ENCODE measurements around the gene PAPOLA. TPM values are rescaled to one million over a fixed set of nuclear protein-coding genes. Genes with fewer than 3 reads are reported as not detected.

PAPOLA gene
- polyA plus RNA-seq, 4 donors: 58.1 to 182 (median 74.1) TPM

DNA sequence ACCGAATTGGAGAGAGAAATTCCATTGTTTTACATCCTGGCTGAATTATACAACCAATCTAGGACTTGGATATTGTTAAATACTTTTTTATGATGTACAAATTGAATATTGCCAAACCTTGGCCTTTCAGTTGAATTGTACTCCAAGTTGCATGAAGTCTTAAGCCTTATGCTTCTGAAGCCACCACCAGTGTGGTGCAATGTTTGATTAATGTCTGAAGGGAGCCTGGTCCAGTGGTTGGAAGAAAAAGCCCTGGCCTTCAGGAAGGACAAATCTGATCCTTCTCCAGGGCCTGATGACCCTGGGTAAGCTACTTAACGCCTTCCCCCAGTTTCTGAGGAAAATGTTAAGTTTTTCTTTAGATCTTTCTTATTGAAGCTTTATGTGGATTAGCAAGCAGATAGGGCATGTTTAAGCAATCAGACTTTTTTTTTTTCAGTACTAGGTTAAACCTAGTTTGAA lies 72.0 kb downstream of the PAPOLA start:
- no peak overlapping the region for H3K4me3 ChIP-seq (ENCODE audit: low read depth in 1 of 3, low read length in 3 of 3)
- WGBS, 3 donors: 84 to 93% (median 84%) methylated on average over 2 of the region's 2 CpGs
- no peaks in the 10 kb centered on the region for H3K27me3 ChIP-seq (ENCODE audit: control insufficient read depth in 3 of 3, insufficient read depth in 3 of 3, low read length in 3 of 3)
- no peak overlapping the region for H3K27ac ChIP-seq (ENCODE audit: low read depth in 1 of 3, low read length in 2 of 3)
- DNase-seq (no peak), FAIRE-seq (no peak)
- peaks cover 0 to 6% (median 2%) of the 10 kb centered on the region in 3 donors for H3K36me3 ChIP-seq (ENCODE audit: control insufficient read depth in 3 of 3, insufficient read depth in 2 of 3, low read depth in 1 of 3, low read length in 3 of 3)
- no peaks in the 10 kb centered on the region for H3K4me1 ChIP-seq (ENCODE audit: control insufficient read depth in 3 of 3, insufficient read depth in 2 of 3, low read depth in 1 of 3, low read length in 2 of 3)
- H3K9me3 ChIP-seq (ENCODE audit: control insufficient read depth in 2 of 2, insufficient read depth in 1 of 2, low read depth in 1 of 2, low read length in 1 of 2): no peaks in the 10 kb centered on the region

DNA sequence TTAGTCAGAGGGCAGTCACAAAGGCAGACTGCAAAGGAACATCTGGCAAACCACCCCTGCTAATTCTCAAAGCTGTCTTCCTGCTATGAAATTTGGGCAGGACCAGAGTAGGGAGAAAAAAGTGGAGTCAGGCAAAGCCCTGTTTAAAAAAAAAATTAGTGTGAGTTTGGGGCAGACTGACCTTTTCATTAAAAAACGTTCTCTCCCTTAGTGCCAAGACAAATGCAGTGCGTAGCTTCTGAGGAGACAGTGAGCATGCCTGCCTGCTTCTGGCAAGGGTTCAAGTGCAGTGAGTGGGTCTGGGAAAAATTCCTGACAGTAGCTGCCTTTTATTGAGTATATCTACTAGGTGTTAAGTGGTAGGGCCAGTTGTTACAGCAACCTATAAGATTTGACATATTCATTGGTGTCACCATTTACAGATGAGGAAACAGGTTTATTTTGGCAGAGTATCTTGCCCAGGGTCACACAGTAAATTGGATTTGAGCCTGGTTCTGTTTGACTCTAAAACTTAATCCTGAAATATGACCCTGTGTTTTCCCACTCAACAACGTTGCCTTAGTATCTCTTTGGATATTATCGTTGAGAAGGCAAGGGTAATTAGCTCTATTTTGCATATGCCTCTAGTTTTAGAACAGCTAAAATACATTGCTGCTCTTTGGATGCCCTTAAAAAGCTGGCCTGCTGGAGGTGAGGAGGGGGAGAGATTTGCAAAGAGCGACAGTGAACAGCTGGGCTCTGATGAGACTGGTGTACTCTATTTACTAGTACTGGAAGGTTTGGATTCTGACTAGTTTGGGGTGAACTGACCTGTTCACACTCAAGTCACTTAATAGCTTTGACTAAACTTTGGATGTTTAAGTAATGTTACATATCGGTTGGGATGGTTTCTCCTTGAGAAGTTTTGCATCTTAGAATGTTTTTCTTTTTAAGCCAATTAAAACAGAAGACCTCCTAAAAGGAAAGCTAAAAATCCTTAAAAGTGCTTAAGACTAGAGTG lies 72.8 kb downstream of the PAPOLA start:
- Histone ChIP-seq H3K9me3 (ENCODE audit: control insufficient read depth in 2 of 2, insufficient read depth in 1 of 2, low read depth in 1 of 2, low read length in 1 of 2) (no peaks in the 10 kb centered on the region), H3K4me3 (ENCODE audit: low read depth in 1 of 3, low read length in 3 of 3) (no peak overlapping the region), H3K4me1 (ENCODE audit: control insufficient read depth in 3 of 3, insufficient read depth in 2 of 3, low read depth in 1 of 3, low read length in 2 of 3) (no peaks in the 10 kb centered on the region), H3K27ac (ENCODE audit: low read depth in 1 of 3, low read length in 2 of 3) (no peak overlapping the region), H3K36me3 (ENCODE audit: control insufficient read depth in 3 of 3, insufficient read depth in 2 of 3, low read depth in 1 of 3, low read length in 3 of 3) (peaks cover 0 to 6% (median 2%) of the 10 kb centered on the region in 3 donors), H3K27me3 (ENCODE audit: control insufficient read depth in 3 of 3, insufficient read depth in 3 of 3, low read length in 3 of 3) (no peaks in the 10 kb centered on the region)
- DNase-seq (no peak), FAIRE-seq (no peak)
- 60 to 69% (median 64%) methylated on average over 6 of the region's 6 CpGs for WGBS, 3 donors

DNA sequence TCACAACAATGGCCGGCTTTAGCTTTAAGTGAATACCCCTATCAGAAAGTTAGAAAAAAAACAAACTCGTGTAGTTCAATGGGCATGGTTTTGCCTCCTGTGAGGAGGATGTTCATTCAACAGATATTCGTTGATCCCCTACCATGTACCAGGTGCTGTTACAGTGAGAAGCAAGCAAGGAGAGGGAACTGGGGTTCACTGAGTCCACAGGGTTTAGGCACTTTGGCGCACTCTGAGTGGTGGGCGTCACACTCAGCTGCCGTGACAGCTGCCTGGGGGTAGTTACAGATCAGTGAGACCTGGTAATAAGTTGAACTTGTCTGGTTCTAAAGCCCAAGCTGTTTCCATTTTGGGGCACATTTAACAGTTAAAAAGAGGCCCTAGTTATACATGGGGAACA lies 74.2 kb downstream of the PAPOLA start:
- no peaks in the 10 kb centered on the region for H3K9me3 ChIP-seq (ENCODE audit: control insufficient read depth in 2 of 2, insufficient read depth in 1 of 2, low read depth in 1 of 2, low read length in 1 of 2)
- FAIRE-seq (no peak), DNase-seq (no peak)
- no peaks in the 10 kb centered on the region for H3K27me3 ChIP-seq (ENCODE audit: control insufficient read depth in 3 of 3, insufficient read depth in 3 of 3, low read length in 3 of 3)
- peaks cover 0 to 4% (median 0%) of the 10 kb centered on the region in 3 donors for H3K36me3 ChIP-seq (ENCODE audit: control insufficient read depth in 3 of 3, insufficient read depth in 2 of 3, low read depth in 1 of 3, low read length in 3 of 3)
- H3K4me3 ChIP-seq (ENCODE audit: low read depth in 1 of 3, low read length in 3 of 3): no peak overlapping the region
- no peak overlapping the region for H3K27ac ChIP-seq (ENCODE audit: low read depth in 1 of 3, low read length in 2 of 3)
- H3K4me1 ChIP-seq (ENCODE audit: control insufficient read depth in 3 of 3, insufficient read depth in 2 of 3, low read depth in 1 of 3, low read length in 2 of 3): no peaks in the 10 kb centered on the region
- WGBS, 3 donors: 51 to 74% (median 74%) methylated on average over 6 of the region's 6 CpGs

GRCh38 chr14:96576937-96577336 lies 74.8 kb downstream of the PAPOLA start:
- Histone ChIP-seq H3K4me3 (ENCODE audit: low read depth in 1 of 3, low read length in 3 of 3) (no peak overlapping the region), H3K36me3 (ENCODE audit: control insufficient read depth in 3 of 3, insufficient read depth in 2 of 3, low read depth in 1 of 3, low read length in 3 of 3) (peaks cover 0 to 4% (median 0%) of the 10 kb centered on the region in 3 donors), H3K9me3 (ENCODE audit: control insufficient read depth in 2 of 2, insufficient read depth in 1 of 2, low read depth in 1 of 2, low read length in 1 of 2) (no peaks in the 10 kb centered on the region), H3K27ac (ENCODE audit: low read depth in 1 of 3, low read length in 2 of 3) (no peak overlapping the region), H3K4me1 (ENCODE audit: control insufficient read depth in 3 of 3, insufficient read depth in 2 of 3, low read depth in 1 of 3, low read length in 2 of 3) (no peaks in the 10 kb centered on the region), H3K27me3 (ENCODE audit: control insufficient read depth in 3 of 3, insufficient read depth in 3 of 3, low read length in 3 of 3) (no peaks in the 10 kb centered on the region)
- FAIRE-seq: no peak
- no peak for DNase-seq
- 26 to 48% (median 34%) methylated on average over 3 of the region's 3 CpGs for WGBS, 3 donors

- FAIRE-seq (no peak), DNase-seq (no peak)
- Histone ChIP-seq H3K4me1 (ENCODE audit: control insufficient read depth in 3 of 3, insufficient read depth in 2 of 3, low read depth in 1 of 3, low read length in 2 of 3) (no peaks in the 10 kb centered on the region), H3K27me3 (ENCODE audit: control insufficient read depth in 3 of 3, insufficient read depth in 3 of 3, low read length in 3 of 3) (peaks cover 0 to 1% (median 0%) of the 10 kb centered on the region in 3 donors), H3K4me3 (ENCODE audit: low read depth in 1 of 3, low read length in 3 of 3) (no peak overlapping the region), H3K27ac (ENCODE audit: low read depth in 1 of 3, low read length in 2 of 3) (no peak overlapping the region), H3K36me3 (ENCODE audit: control insufficient read depth in 3 of 3, insufficient read depth in 2 of 3, low read depth in 1 of 3, low read length in 3 of 3) (no peaks in the 10 kb centered on the region), H3K9me3 (ENCODE audit: control insufficient read depth in 2 of 2, insufficient read depth in 1 of 2, low read depth in 1 of 2, low read length in 1 of 2) (no peaks in the 10 kb centered on the region)
- WGBS, 3 donors: 67 to 79% (median 71%) methylated on average over 6 of the region's 6 CpGs
These were observed 76.4 kb downstream of the PAPOLA start for GRCh38 chr14:96578619-96579018.

GRCh38 chr14:96579358-96579757 lies 77.2 kb downstream of the PAPOLA start:
- no peaks in the 10 kb centered on the region for H3K36me3 ChIP-seq (ENCODE audit: control insufficient read depth in 3 of 3, insufficient read depth in 2 of 3, low read depth in 1 of 3, low read length in 3 of 3)
- FAIRE-seq: no peak

DNA sequence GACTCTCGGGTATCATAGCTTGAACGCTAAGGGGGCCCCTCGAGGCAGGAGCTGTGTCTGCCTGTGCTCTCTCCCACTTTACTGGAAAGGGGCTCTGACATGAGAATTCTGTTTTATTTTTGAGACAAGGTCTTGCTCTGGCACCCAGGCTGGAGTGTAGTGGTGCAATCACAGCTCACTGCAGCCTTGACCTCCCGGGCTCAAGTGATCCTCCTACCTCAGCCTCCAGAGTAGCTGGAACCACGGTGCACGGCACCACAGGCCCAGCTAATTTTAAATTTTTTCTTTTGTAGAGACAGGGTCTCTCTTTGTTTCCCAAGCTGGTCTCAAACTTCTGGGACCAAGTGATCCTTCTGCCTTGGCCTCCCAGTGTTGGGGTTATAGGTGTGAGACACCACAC lies 77.7 kb downstream of the PAPOLA start:
- peaks cover 0 to 4% (median 4%) of the 10 kb centered on the region in 3 donors for H3K27me3 ChIP-seq (ENCODE audit: control insufficient read depth in 3 of 3, insufficient read depth in 3 of 3, low read length in 3 of 3)
- no peak for DNase-seq
- no peaks in the 10 kb centered on the region for H3K9me3 ChIP-seq (ENCODE audit: control insufficient read depth in 2 of 2, insufficient read depth in 1 of 2, low read depth in 1 of 2, low read length in 1 of 2)
- no peak for FAIRE-seq
- H3K4me3 ChIP-seq (ENCODE audit: low read depth in 1 of 3, low read length in 3 of 3): no peak overlapping the region
- no peak overlapping the region for H3K27ac ChIP-seq (ENCODE audit: low read depth in 1 of 3, low read length in 2 of 3)
- WGBS, 3 donors: 91 to 93% (median 92%) methylated on average over 6 of the region's 6 CpGs
- H3K36me3 ChIP-seq (ENCODE audit: control insufficient read depth in 3 of 3, insufficient read depth in 2 of 3, low read depth in 1 of 3, low read length in 3 of 3): no peaks in the 10 kb centered on the region
- no peaks in the 10 kb centered on the region for H3K4me1 ChIP-seq (ENCODE audit: control insufficient read depth in 3 of 3, insufficient read depth in 2 of 3, low read depth in 1 of 3, low read length in 2 of 3)

More at GRCh38 chr14:96579358-96579757, 77.2 kb downstream of the PAPOLA start:
- H3K9me3 ChIP-seq (ENCODE audit: control insufficient read depth in 2 of 2, insufficient read depth in 1 of 2, low read depth in 1 of 2, low read length in 1 of 2): no peaks in the 10 kb centered on the region
- WGBS, 3 donors: 81 to 89% (median 83%) methylated on average over 6 of the region's 6 CpGs
- no peak overlapping the region for H3K27ac ChIP-seq (ENCODE audit: low read depth in 1 of 3, low read length in 2 of 3)
- DNase-seq: no peak
- no peaks in the 10 kb centered on the region for H3K4me1 ChIP-seq (ENCODE audit: control insufficient read depth in 3 of 3, insufficient read depth in 2 of 3, low read depth in 1 of 3, low read length in 2 of 3)
- no peak overlapping the region for H3K4me3 ChIP-seq (ENCODE audit: low read depth in 1 of 3, low read length in 3 of 3)
- H3K27me3 ChIP-seq (ENCODE audit: control insufficient read depth in 3 of 3, insufficient read depth in 3 of 3, low read length in 3 of 3): peaks cover 0 to 4% (median 4%) of the 10 kb centered on the region in 3 donors

DNA sequence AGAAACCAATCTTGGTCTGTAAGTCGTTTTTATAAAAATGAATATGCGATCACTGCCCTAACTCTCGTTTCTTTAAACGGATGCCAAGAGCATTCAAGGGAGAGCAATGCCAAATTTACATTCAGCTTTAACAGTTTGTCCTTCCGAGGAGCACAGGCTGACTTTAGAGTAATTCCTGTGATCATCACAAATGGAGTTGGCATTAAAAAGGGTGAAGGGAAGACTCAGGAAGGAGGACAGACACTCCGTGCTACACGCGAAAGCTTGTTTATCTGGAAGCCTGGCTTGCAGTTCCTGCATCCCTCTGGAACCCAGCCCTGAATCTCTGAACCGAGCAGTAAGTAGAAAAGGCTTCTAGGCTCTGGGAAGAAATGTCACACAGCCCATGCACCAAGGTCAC lies 78.4 kb downstream of the PAPOLA start:
- Histone ChIP-seq H3K9me3 (ENCODE audit: control insufficient read depth in 2 of 2, insufficient read depth in 1 of 2, low read depth in 1 of 2, low read length in 1 of 2) (no peaks in the 10 kb centered on the region), H3K36me3 (ENCODE audit: control insufficient read depth in 3 of 3, insufficient read depth in 2 of 3, low read depth in 1 of 3, low read length in 3 of 3) (no peaks in the 10 kb centered on the region), H3K27ac (ENCODE audit: low read depth in 1 of 3, low read length in 2 of 3) (no peak overlapping the region), H3K4me1 (ENCODE audit: control insufficient read depth in 3 of 3, insufficient read depth in 2 of 3, low read depth in 1 of 3, low read length in 2 of 3) (no peaks in the 10 kb centered on the region), H3K4me3 (ENCODE audit: low read depth in 1 of 3, low read length in 3 of 3) (no peak overlapping the region), H3K27me3 (ENCODE audit: control insufficient read depth in 3 of 3, insufficient read depth in 3 of 3, low read length in 3 of 3) (peaks cover 0 to 5% (median 4%) of the 10 kb centered on the region in 3 donors)
- 58 to 65% (median 63%) methylated on average over 9 of the region's 9 CpGs for WGBS, 3 donors
- no peak for FAIRE-seq
- no peak for DNase-seq

Measured in small intestine (tissue), 7 donors.